ENCODE results near the gene WWOX. TPM values are rescaled to one million over a fixed set of nuclear protein-coding genes. Genes with fewer than 3 reads are reported as not detected.

The WWOX gene
- total and polyA plus RNA-seq, 2 of the 8 experiments (the other 6 are each of a cell fraction or from before 2014, with no cell fraction given) = 5.4 to 16.7 TPM

DNA sequence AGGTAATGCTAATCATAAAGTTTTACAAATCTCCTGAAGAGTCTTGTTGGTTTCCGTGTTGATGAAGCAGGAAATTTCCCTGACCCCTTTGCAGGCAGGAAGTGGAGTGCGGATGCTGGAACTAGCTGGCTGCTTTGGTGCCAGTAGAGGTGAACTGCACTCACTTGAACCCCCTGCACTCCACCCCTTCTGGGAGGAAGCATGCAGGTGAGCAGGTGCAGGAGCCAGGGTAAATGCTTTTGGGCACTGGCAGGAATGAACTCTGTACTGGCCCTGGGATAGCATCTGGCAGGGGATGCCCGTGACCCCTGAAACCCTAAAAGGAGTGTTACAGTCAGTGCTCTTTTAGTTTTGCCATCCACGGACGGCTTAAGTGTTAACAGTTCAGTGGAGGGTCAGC lies 430.4 kb downstream of the WWOX start (continued):
- no peak for TF ChIP-seq NANOG (IDR thresholded peaks at IDR 0.05; ENCODE audit: insufficient read depth, low read depth, low read length, poor library complexity, severe bottlenecking)
- no peak for TF ChIP-seq EZH2 (IDR thresholded peaks at IDR 0.05; ENCODE audit: low read depth, low read length, severe bottlenecking)
- no peak for TF ChIP-seq TAF1 (IDR thresholded peaks at IDR 0.05; ENCODE audit: low read depth, low read length)

Data from H1 (cell line).